ENCODE data around the gene RAP1GAP.
"Not testable (repeated sequence)": the region's sequence is repeated elsewhere in the genome, so short reads cannot be mapped to it uniquely, and the experiment has no call there.

RAP1GAP gene

DNA sequence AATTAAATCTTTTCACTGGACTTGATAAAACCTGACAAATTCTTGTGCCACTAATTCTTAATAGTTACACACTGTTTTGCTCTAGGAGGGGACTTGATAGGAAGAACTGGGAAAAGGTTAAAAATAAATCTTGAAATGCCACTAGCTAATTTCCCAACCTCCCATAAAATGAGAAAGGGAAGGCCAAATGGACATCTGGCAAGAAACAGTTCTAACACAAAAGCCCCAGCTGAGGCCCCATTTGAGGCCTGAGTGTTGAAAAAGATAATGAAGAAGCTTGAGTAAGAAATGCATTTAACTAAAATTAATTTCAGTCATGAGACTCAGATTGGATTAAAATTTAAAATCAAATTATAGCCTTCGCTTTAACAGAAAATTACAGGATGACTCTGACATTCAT lies 11.2 kb upstream of the RAP1GAP start:
- FAIRE-seq, result no peak
- DNase-seq (ENCODE audit: insufficient read length, low spot score), result no peak

DNA sequence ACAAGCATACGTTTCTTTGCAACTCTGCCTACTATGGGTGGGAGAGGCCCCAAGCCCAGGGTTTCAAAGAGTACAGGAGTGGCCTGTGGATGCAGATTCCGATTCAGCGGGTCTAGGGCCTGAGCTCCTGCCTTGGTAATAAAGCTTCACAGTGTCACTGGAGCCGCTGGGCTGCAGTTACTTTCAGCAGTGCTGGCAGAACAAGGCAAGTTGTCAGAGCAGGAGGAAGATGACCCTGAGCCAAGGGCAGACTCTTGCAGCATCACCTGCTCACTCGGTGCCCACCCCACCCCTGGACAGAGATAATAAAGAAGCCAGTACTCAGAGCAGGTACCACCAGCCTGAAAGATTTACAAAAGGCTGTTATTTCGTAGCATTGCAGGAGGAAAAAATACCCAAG lies 8.0 kb upstream of the RAP1GAP start:
- DNase-seq (ENCODE audit: insufficient read length, low spot score) (no peak), FAIRE-seq (no peak)

DNA sequence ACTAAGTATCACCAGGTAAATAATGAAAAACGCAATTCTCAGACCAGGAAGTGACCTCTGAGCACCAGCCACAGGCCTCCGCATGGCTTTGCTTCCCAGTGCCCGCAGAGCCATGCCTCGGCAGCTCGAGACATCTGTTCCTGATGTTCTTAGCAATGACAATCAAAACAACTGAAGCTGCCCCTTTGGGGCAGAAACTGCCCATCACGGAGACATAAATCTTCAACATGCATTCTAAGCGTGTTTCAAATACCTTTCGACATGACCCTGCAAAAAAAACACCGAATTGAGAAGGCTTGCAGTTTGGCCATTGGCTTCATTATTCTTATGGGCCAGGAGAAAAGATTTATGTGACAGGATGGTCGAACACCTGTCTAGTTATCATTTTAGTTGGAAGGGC lies 5.8 kb upstream of the RAP1GAP start:
- DNase-seq (ENCODE audit: insufficient read length, low spot score) (no peak), FAIRE-seq (no peak)

DNA sequence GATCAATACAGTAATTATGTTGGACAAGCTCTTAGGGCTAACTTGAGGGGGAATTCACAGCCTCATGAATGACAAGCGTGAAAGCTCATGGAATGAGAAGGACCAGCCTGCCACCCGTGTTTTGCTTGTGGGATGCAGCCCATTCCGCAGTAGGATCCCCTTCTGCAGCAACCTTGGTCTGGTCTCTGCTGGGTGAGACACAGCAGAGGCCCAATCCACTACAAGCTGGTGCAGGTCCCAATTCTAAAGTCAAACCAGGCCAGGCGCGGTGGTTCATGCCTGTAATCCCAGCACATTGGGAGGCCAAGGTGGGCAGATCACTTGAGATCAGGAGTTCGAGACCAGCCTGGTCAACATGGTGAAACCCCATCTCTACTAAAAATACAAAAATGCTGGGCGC lies 4.7 kb upstream of the RAP1GAP start:
- not testable (repeated sequence) for FAIRE-seq; DNase-seq (ENCODE audit: insufficient read length, low spot score)

DNA sequence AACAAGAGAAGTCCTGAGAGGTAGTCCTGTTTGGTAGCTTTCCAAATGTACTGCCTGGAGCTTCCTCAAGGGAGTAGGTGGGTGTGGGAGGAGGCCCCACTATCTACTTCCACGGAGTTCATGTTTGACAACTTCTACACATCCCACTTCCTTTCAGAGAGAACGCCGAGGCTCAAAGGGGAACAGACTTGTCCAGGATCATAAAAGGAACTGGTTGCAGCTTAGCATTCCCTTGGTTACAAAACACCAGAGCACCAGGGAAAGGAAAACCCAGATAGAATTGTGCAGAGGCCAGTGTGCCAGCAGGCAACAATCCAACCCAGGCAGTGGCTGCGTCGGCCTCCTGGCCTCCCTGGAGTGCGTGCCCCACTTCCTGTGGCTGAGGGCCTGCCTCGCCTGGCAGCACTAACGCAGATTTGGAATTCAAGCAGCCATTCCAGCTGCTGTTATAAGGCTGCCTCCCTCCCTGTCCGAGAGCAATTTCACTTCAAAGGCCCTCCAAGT lies 4.2 kb upstream of the RAP1GAP start:
- DNase-seq (ENCODE audit: insufficient read length, low spot score), result no peak
- no peak for FAIRE-seq

DNA sequence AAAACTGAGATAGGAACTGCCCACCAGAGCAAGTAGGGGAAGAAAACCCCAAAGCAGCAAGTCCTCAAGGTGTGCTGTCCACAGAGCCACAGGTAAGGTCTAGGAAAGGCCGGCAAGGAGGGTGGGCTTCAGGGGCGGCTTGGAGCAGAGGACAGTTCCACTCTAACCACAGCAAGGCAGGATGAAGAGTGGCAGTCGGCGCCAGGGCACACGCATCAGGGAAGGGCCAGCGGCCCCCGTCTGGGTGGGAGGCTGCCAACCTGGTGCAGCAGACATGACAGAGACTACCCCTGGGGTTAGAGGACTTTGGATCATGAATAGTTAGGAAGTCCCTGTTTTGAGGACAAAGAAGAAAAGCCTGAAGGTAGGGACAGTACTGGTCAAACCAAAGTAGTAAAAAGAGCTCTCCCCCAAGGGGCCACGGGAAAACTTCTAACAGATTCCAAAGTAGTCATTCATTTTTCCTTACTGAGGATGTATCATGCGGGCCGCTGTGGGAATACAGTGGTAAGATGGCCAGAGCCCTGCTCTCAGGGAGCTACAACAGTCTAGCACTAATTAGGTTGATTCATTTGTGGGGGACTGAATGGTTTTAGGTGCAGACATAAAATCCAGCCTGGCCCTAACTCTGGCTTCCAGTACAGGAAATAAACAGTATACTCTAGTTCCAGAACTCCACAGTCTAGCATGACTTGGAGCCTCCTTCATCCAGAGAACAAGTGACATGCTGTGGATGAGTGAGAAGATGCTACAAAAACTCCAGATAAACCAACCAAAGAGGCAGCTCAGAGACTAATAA lies 3.5 kb upstream of the RAP1GAP start:
- DNase-seq (ENCODE audit: insufficient read length, low spot score), result no peak
- FAIRE-seq, result no peak

DNA sequence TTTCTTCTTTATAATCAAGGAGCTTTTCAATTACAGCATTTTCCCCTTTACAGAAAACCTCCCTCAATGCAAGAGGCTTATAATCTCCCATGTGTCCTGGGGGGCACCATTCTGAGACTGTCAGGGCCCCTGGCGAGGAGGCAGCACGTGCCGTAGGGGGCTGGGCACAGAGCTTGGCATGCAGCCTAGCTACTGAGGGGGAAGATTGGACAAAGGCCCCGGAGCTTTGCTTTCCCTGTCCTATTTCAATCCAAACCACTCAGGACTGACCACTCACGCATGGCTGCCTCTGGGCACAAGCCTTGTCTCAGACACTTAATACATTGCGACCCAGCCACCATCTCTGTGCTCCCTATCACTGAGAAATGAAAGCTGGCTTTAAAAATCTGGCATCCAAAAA lies 2.8 kb upstream of the RAP1GAP start:
- no peak for DNase-seq (ENCODE audit: insufficient read length, low spot score)
- no peak for FAIRE-seq

DNA sequence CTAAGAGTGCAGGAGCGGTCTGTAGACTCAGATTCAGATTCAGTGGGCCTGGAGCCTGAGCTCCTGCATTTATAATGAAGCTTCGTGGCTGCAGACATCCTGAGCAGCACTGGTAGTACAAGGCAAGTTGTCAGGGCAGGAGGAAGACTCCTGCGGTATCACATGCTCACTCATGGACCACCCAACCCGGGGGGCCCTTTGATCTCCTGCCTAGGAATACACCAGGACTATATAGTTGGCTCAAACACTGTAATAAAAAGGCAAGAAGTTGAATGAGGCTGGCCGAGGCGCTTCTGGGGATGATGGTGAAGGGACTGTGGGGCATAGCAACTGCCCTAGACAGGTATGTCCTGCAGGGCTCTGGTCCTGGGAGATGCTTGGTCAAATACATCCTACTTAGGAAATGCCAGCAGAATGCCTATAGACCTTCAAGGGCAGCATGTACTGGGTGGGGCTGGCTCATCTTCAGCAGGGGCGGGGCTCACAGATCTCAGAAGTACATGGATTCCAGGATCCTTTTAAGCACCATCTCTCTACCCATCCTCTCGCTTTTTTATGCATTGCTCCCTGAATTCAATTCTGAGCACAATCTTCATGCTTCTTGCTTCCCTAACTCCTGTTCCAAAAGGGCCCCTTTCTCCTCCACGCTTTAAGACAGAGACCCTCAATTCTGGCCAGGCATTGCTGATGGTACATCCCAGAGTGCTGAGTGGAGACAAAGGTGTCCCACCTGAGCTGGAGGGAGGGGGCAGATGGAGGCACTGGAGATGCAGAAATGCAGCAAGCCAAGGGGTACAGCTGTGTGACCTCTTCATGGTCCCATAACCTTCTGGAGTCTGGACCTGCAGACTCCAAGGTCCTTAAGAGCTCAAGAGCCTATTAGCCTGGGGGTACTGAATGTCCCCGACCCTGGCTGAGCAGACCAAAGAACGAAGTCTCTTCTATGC lies 2.1 kb upstream of the RAP1GAP start:
- FAIRE-seq (no peak), DNase-seq (ENCODE audit: insufficient read length, low spot score) (no peak)

DNA sequence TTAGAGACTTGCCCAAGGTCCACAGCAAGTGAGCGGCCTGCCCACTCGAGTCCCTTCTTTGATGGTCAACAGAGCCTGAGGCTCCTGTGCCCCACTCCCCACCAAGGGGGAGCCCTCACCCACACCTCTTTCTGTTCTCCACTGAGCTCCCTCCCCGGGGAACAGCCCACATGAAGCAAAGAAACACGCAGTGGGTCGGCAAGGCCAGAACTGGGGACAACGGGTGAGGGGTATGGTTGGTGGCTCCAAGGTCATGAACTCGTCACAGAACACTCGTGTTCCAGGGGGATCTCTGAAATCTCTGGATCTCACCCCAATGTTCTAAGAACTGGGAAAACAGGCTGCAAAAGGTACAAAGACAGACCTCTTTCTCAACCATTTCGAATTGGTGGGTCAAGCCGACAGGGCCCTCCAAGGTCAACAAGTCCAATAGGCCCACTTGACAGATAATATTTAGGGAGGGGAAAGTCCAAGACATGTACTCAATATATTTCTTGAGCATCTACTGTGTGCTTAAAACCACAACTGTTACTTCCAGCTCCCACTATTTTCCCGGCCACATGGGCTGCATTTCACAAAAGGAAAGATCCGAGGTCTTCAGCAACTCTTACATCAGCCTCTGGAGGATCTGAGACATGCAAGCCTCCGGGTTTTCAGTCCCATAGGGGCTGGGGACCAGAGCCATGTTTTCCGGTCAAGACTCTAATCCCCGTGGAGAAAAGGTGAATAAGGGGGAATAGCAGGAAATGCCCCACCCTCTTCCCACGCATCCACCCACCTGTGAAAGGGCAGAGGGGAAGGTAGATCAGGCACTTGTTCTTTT lies 1.1 kb upstream of the RAP1GAP start:
- FAIRE-seq (no peak), DNase-seq (ENCODE audit: insufficient read length, low spot score) (no peak)

DNA sequence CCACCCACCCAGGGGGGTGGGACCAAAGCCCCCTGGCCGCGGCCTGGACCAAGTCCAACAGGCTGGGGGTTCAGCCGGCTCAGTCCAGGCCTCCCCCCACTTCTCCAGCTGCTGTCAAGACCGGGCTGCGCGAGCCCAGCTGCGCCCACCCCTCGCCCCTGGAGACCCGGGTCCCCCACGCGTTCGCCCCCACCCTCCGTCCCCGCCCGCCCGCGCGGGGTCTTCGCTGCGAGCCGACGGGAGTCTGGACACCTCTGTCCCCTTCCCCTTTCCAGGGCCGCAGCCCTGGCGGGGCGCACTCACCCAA lies 253 bp downstream of the RAP1GAP start:
- DNase-seq (ENCODE audit: insufficient read length, low spot score) (no peak), FAIRE-seq (no peak)

DNA sequence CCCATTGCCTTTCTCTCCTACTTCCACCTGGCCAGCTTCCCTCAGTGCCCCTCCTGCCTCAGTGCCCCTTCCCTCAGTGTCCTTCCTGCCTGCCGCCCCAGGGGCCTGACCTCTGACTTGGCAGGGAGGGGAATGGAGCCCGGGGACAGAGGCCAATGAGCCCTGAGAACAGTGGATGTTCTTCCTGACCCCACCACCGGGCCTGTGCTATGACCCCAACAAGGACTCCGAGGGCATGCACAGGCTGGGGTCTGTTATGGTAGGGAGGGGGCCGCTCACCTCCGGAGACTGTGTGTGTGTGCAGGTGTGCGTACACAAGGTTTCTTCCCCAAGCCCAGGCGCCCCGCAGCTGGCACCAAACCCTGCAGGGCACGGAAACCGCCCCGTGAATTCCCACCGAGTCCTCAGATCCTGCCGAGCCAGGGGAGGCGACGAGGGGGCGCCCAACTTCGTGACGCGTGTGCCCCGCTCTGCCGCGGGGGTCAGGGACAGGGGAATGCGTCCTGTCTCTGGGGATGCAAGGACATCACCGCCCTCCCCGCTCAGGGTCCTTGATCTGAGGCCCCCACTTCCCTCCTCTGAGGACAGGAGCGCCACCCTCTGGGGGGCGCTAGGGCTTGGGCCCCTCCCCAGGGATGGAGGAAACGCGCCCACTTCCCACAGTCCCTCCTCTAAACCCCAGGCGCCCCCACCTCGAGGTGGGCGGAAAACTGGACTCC lies 766 bp downstream of the RAP1GAP start:
- no peak for DNase-seq (ENCODE audit: insufficient read length, low spot score)
- FAIRE-seq, result no peak

DNA sequence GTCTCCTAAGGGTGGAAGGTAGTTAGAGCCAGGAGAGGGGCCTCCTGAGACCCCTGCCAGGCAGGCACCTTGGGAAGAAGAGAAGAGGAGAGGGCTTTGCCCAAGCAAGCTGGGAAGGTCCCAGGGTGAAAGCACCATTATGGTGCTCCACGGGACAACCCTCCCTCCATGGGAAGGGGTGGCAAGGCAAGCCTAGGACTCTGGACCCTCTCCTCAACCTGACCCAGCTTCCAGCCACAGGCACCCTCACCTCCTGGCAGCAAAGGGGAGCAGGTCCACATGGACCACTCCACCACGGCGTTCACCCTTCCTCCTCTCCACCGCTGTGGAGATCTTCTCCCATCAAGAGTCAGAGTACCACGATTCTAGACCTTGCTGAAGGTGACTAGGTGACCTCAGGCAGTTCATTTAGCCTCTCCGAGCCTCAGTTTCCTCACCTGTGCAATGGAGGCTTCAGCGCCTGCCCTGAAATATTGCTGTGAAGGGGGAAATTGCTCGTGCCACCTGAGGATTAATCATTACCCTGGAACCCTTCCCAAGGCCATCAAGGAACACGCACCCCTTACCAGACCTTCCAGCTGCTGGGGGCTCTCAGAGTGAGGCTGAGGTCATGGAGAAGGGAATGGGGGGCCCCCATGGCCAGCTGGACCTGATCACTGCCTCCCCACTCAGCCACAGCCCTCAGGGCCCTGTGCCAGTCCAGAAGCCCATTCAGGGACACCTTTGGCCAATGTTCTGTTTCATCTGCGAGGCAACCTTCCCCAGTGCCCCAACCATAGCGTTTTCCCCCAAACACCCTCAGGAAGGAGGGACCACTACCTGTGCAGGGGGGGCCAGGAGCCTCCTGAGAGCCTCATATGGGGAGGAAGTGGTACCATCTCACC lies 1.6 kb downstream of the RAP1GAP start:
- FAIRE-seq (no peak), DNase-seq (ENCODE audit: insufficient read length, low spot score) (no peak)

DNA sequence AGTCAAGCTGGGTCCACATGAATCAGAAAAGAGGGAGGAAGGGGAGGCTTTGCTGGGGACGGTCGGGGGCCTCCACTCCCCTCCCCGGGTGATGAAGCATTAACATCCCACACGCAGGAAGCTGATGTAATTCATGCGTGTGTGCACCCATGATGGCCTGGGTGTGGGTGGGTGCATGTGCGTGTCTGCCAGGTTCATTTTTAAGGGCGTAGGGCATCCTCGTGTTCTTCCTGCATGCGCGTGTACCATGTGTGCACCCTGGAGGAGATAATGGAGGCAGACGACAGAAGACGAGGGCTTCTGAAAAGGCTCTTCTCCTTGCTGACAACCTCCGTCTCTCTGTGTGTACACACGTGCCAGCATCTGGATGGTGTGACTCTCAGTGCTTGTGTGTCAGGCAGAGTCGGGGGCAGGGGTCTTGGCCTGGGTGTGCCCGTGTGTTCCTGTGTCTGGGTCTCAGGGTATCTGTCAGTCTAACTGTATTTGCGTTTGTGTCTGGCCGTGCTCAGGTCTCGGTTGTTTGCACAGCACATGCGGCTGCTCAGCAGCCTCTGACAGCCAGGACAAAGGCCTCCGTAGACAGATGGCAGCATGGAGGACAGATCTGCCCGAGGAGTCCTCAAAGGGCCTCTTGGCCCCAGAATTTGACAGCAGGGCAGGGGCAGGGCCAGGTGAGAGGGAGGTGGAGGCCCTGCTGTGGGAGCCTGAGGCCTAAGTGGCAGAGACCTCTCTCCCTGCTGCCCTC lies 2.4 kb downstream of the RAP1GAP start:
- FAIRE-seq, result no peak
- no peak for DNase-seq (ENCODE audit: insufficient read length, low spot score)

DNA sequence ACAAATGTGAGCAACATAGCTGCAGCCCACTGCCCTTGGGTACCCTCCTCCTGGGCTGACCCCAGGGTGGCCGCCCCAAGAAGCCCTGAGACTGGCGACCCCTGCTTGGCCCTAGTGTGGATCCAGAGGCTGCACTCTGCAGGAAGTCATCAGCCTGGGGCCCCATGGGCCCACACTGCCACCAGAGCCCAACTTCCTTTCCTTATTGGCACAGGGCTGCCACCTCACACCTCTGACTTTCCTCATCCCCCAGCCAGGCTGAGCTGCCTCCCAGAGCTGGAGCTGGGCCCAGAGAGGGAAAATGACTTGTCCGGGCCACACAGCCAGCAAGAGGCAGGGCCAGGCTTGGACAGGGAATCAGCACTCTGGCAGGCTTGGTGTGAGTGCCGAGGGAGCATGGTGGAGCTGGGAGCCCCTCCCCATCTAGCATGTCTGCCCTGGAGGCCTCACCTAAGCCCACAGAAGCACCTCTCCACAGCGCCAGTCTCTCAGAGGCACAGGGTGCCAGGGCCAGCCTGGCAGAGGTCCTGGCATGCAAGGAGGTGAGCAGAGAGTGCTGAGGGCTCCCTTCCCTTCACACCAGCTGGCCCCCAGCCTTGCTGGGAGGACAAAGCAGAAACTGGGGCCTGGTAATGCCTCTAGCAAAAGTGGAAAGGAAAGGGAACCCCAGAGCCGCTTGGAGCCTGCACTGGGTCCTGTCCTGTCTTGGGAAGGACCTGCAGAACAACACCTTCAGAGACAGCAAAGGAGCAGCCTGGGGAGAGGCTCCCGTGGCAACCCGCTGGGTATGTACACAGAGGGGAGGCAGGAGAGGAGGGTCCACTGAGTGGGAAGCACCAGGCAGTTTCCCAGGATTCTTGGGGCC lies 3.2 kb downstream of the RAP1GAP start:
- no peak for DNase-seq (ENCODE audit: insufficient read length, low spot score)
- no peak for FAIRE-seq

DNA sequence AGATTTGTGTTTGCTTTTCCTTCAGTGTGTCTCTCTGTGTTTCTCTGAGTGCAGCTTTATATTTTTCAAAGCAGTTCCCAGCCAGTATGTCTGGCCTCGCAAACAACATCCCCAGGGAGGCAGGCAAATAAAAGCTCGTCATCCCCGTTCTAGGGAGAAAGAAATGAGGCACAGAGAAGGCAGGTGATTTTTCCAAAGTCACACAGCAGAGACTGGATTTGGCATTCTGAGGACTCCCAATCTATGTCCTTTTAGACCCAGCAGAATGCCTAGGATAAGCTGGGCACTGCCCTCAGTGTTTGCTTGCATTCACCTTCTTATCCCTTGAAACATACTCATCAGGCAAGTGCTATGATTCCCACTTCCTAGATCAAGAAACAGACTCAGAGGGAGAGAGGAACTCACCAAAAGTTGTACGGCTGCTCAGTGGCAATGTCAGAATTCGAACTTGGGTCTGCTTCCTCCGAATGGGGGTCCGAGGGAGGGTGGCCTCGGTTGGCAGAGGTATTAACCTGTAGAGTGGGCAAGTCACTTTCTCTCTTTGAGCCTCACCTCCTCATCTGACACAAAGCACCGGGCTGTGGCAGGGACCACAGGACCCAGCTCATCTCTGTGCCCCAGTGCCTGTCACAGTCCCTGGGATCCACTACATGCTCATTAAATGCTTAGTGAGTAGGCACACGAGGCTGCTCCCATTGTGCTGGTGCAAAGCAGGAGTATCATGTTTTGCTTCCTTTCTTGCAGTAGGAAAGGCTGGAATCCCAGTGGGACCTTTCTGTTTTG lies 4.2 kb downstream of the RAP1GAP start:
- DNase-seq (ENCODE audit: insufficient read length, low spot score) (no peak), FAIRE-seq (no peak)

DNA sequence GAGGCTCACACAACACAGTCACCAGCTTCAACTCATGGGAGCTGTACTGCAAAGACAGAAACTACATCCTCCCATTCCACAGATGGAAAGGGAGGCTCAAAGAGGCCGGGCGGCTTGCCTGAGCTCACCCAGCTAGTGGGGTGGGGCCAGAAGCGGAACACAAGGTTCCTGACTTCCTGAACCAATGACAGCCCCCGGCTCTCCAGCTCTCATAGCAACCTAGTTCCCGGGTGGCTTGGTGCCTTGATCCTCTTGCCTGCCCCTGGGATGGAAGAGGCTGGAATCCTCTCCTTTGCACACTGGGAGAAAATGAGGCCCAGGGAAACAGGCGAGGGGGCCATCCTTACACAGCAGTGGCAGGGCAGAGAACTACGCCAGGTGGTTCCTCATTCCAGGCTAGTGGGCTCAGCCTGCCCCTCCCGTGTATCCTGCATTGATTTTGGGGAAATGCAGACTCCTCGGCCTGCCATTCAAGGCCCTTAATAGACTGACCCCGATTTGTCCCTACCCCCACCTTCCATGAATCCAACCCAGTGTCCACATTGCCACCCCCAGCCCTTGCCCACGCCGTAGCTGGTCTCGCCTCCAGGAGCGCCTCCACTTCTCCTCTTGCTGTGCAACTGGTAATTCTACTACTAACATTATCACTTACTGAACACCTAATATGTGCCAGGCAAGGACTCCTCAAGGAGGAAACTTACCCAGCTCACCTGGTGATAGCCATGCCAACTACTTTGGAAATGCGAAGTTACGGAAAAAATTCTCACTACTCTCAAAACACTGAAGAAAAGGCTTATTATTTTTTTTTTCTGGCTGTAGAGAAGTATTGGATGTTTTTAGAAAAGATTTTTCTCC lies 5.0 kb downstream of the RAP1GAP start:
- no peak for DNase-seq (ENCODE audit: insufficient read length, low spot score)
- no peak for FAIRE-seq
